ENCODE data around the gene ZNF181. TPM values are rescaled to one million over a fixed set of nuclear protein-coding genes. Genes with fewer than 3 reads are reported as not detected.

Gene ZNF181
- total RNA-seq, 1 experiment from 2014 or later: 8.2 TPM

DNA sequence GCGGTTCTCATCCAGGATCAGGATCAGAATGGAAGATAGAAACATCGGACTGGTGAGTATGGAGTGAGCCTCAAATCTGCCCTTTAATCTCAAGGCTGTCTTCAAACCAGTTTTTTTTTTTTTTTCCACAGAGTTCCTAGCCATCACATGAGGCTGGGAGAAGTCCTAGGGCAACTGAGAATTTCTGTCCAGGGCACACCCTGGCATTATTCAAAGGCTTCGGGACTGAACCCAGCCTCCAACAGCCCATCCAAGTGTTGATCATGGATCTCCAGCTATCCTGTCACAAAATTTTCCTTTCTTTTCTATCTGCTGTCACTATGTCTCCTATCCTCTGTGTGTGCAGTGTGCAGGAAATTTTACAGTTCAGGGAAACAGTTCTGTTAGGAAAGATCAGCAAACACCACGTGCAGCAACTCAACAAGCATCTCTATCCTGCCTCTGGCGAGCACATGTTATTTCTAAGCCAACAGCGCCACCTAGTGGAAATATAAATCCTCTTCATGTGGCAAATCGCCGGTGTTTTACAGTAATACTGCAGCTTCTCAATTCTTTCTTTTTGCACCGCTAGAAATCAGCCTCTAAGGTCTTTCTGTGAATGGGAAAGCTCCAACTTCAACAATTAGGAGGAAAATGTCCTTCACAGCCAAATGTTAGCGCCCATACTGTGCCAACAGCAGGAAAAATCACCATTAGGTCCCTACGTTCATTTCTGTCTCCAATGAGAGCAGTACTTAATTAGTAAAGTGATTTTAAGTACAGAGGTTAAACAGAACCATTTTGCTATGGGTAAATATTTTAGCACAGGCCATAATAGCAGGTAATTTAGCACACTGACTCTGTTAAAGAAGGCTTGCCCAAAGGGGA, 21.4 kb upstream of the ZNF181 start:
- TF ChIP-seq EZH2 (IDR thresholded peaks at IDR 0.05; ENCODE audit: borderline replicate concordance, low read depth, low read length, poor library complexity, severe bottlenecking) (no peak), CTCF (conservative IDR thresholded peaks at IDR 0.05; ENCODE audit: low read depth, low read length) (peak; percentile 67)
- Histone ChIP-seq H3K27me3 (replicated peaks; ENCODE audit: insufficient read depth, low read depth, low read length, poor library complexity) (no peaks in the 10 kb centered on the region), H3K27ac (ENCODE audit: low read depth, low read length, poor library complexity, severe bottlenecking) (no peak overlapping the region), H3K4me3 (ENCODE audit: low read depth, low read length, poor library complexity, severe bottlenecking) (no peak overlapping the region), H3K36me3 (ENCODE audit: insufficient read depth, low read length, poor library complexity, severe bottlenecking) (no peaks in the 10 kb centered on the region), H3K9me3 (ENCODE audit: low read depth, low read length, poor library complexity, severe bottlenecking) (peaks cover 21% of the 10 kb centered on the region), H3K4me1 (ENCODE audit: insufficient read depth, low read length, poor library complexity, severe bottlenecking) (no peaks in the 10 kb centered on the region)
- no TSS peak for BruUV-seq (replicated peaks)
- ChIA-PET POLR2A (ENCODE audit: low non-redundant PET) (no interaction called here), CTCF (no interaction called here)
- intact Hi-C loops (cut with micrococcal nuclease; ENCODE audit: unreplicated experiment): loop anchor here (1.0 to 10.0 kb wide), 3 partner anchors 73 to 938 kb away; no protein-coding TSS in a partner anchor
- DNase-seq (ENCODE audit: low spot score): peak; percentile 85

GRCh38 chr19:34713262-34713637, 20.8 kb upstream of the ZNF181 start:
- Histone ChIP-seq H3K27me3 (replicated peaks; ENCODE audit: insufficient read depth, low read depth, low read length, poor library complexity) (no peaks in the 10 kb centered on the region), H3K4me3 (ENCODE audit: low read depth, low read length, poor library complexity, severe bottlenecking) (no peak overlapping the region), H3K4me1 (ENCODE audit: insufficient read depth, low read length, poor library complexity, severe bottlenecking) (no peaks in the 10 kb centered on the region), H3K9me3 (ENCODE audit: low read depth, low read length, poor library complexity, severe bottlenecking) (peaks cover 21% of the 10 kb centered on the region), H3K27ac (ENCODE audit: low read depth, low read length, poor library complexity, severe bottlenecking) (no peak overlapping the region), H3K36me3 (ENCODE audit: insufficient read depth, low read length, poor library complexity, severe bottlenecking) (no peaks in the 10 kb centered on the region)
- BruUV-seq (replicated peaks): no TSS peak
- POLR2A ChIA-PET (ENCODE audit: low non-redundant PET): no interaction called here
- TF ChIP-seq EZH2 (IDR thresholded peaks at IDR 0.05; ENCODE audit: borderline replicate concordance, low read depth, low read length, poor library complexity, severe bottlenecking) (no peak), CTCF (conservative IDR thresholded peaks at IDR 0.05; ENCODE audit: low read depth, low read length) (no peak)
- intact Hi-C loops (cut with micrococcal nuclease; ENCODE audit: unreplicated experiment): loop anchor here (10.0 kb wide), 1 partner anchor 938 kb away; no protein-coding TSS in a partner anchor
- CTCF ChIA-PET: no interaction called here
- no peak for DNase-seq (ENCODE audit: low spot score)

- Histone ChIP-seq H3K36me3 (ENCODE audit: insufficient read depth, low read length, poor library complexity, severe bottlenecking) (no peaks in the 10 kb centered on the region), H3K27ac (ENCODE audit: low read depth, low read length, poor library complexity, severe bottlenecking) (no peak overlapping the region), H3K4me1 (ENCODE audit: insufficient read depth, low read length, poor library complexity, severe bottlenecking) (no peaks in the 10 kb centered on the region), H3K4me3 (ENCODE audit: low read depth, low read length, poor library complexity, severe bottlenecking) (no peak overlapping the region), H3K9me3 (ENCODE audit: low read depth, low read length, poor library complexity, severe bottlenecking) (peaks cover 21% of the 10 kb centered on the region), H3K27me3 (replicated peaks; ENCODE audit: insufficient read depth, low read depth, low read length, poor library complexity) (no peaks in the 10 kb centered on the region)
- POLR2A ChIA-PET (ENCODE audit: low non-redundant PET): no interaction called here
- BruUV-seq (replicated peaks): no TSS peak
- DNase-seq (ENCODE audit: low spot score): no peak
- CTCF ChIA-PET: no interaction called here
- TF ChIP-seq EZH2 (IDR thresholded peaks at IDR 0.05; ENCODE audit: borderline replicate concordance, low read depth, low read length, poor library complexity, severe bottlenecking) (no peak), CTCF (conservative IDR thresholded peaks at IDR 0.05; ENCODE audit: low read depth, low read length) (no peak)
- intact Hi-C loops (cut with micrococcal nuclease; ENCODE audit: unreplicated experiment): loop anchor here (10.0 kb wide), 1 partner anchor 941 kb away; no protein-coding TSS in a partner anchor
Measured at GRCh38 chr19:34715357-34715756, 18.7 kb upstream of the ZNF181 start.
